Measurements from ENCODE around the gene PGBD2.
"Not testable (repeated sequence)": the region's sequence is repeated elsewhere in the genome, so short reads cannot be mapped to it uniquely, and the experiment has no call there.

Gene PGBD2

GRCh38 chr1:248890549-248891498, 15.2 kb upstream of the PGBD2 start:
- DNase-seq (ENCODE audit: low read depth), result no peak

GRCh38 chr1:248891758-248892157, 14.3 kb upstream of the PGBD2 start:
- no peak for DNase-seq (ENCODE audit: low read depth)

- no peak for DNase-seq (ENCODE audit: low read depth)
Measured at GRCh38 chr1:248892590-248892989, 13.4 kb upstream of the PGBD2 start.

- DNase-seq (ENCODE audit: low read depth), result no peak
Measured at GRCh38 chr1:248894837-248895236, 11.2 kb upstream of the PGBD2 start.

- DNase-seq (ENCODE audit: low read depth), result no peak
Measured at GRCh38 chr1:248897412-248898337, 8.4 kb upstream of the PGBD2 start.

GRCh38 chr1:248900637-248901036, 5.4 kb upstream of the PGBD2 start:
- no peak for DNase-seq (ENCODE audit: low read depth)

GRCh38 chr1:248901578-248901977, 4.5 kb upstream of the PGBD2 start:
- no peak for DNase-seq (ENCODE audit: low read depth)

GRCh38 chr1:248904437-248905216, 1.4 kb upstream of the PGBD2 start:
- DNase-seq (ENCODE audit: low read depth), result no peak

- no peak for DNase-seq (ENCODE audit: low read depth)
Measured at GRCh38 chr1:248905662-248906008, 400 bp upstream of the PGBD2 start.

- DNase-seq (ENCODE audit: low read depth), result no peak
Measured at GRCh38 chr1:248906753-248907661, 972 bp downstream of the PGBD2 start.

GRCh38 chr1:248910761-248911160, 4.7 kb downstream of the PGBD2 start:
- DNase-seq (ENCODE audit: low read depth), result no peak

- no peak for DNase-seq (ENCODE audit: low read depth)
Measured at GRCh38 chr1:248913933-248914332, 7.9 kb downstream of the PGBD2 start.

- DNase-seq (ENCODE audit: low read depth), result no peak
Measured at GRCh38 chr1:248914796-248915381, 8.9 kb downstream of the PGBD2 start.

GRCh38 chr1:248918131-248918530, 12.1 kb downstream of the PGBD2 start:
- DNase-seq (ENCODE audit: low read depth), result no peak

GRCh38 chr1:248923352-248924338, 17.6 kb downstream of the PGBD2 start:
- no peak for DNase-seq (ENCODE audit: low read depth)

GRCh38 chr1:248924696-248925532, 18.9 kb downstream of the PGBD2 start:
- DNase-seq (ENCODE audit: low read depth), result no peak

- DNase-seq (ENCODE audit: low read depth), result not testable (repeated sequence)
Measured at GRCh38 chr1:248925859-248926258, 19.8 kb downstream of the PGBD2 start.

GRCh38 chr1:248926401-248927182, 20.6 kb downstream of the PGBD2 start:
- no peak for DNase-seq (ENCODE audit: low read depth)

All from HS-5 (cell line).